GM23248 (cell line): Measurements from ENCODE around the gene SYNE1. TPM values are rescaled to one million over a fixed set of nuclear protein-coding genes. Genes with fewer than 3 reads are reported as not detected.

Source experiments
- DNase-seq: peaks from one replicate; pipeline ENCODE4 v3.0.0-alpha.2; 2015
- H2AFZ ChIP-seq: fragments of 200-600 bp; sonication (generic); 2 replicates; pipeline ENCODE4 v1.6.1; 2016; ENCODE audit warnings: antibody characterized with exemption
- H3F3A ChIP-seq: fragments of 200-600 bp; sonication (generic); 2 replicates; pipeline ENCODE4 v1.6.1; 2016; ENCODE audit warnings: mild to moderate bottlenecking, antibody characterized with exemption, mixed run types; ENCODE audit not compliant: insufficient read depth
- H3K27ac ChIP-seq: fragments of 200-600 bp; sonication (generic); 2 replicates; pipeline ENCODE4 v1.5.1; 2016; ENCODE audit warnings: mild to moderate bottlenecking
- H3K27me3 ChIP-seq: fragments of 200-600 bp; sonication (generic); replicated peaks from 2 replicates; pipeline ENCODE4 v1.6.1; 2016; ENCODE audit warnings: mild to moderate bottlenecking; ENCODE audit not compliant: insufficient read depth
- H3K36me3 ChIP-seq: fragments of 200-600 bp; sonication (generic); 2 replicates; pipeline ENCODE4 v1.6.1; 2016; ENCODE audit warnings: low read depth, mild to moderate bottlenecking
- H3K4me1 ChIP-seq: fragments of 200-600 bp; sonication (generic); 2 replicates; pipeline ENCODE4 v1.6.1; 2016; ENCODE audit warnings: mild to moderate bottlenecking; ENCODE audit not compliant: insufficient read depth
- H3K4me2 ChIP-seq: fragments of 200-600 bp; sonication (generic); one replicate; pipeline ENCODE4 v1.6.1; 2016; ENCODE audit warnings: mild to moderate bottlenecking; ENCODE audit not compliant: unreplicated experiment
- H3K4me3 ChIP-seq: fragments of 200-600 bp; sonication (generic); 2 replicates; pipeline ENCODE4 v1.5.1; 2016; ENCODE audit warnings: mild to moderate bottlenecking
- H3K79me2 ChIP-seq: fragments of 200-600 bp; sonication (generic); 2 replicates; pipeline ENCODE4 v1.6.1; 2016; ENCODE audit warnings: mild to moderate bottlenecking; ENCODE audit not compliant: insufficient read depth
- H3K9ac ChIP-seq: fragments of 200-600 bp; sonication (generic); 2 replicates; pipeline ENCODE4 v1.6.1; 2016; ENCODE audit warnings: mild to moderate bottlenecking
- H3K9me2 ChIP-seq: fragments of 200-600 bp; sonication (generic); 2 replicates; pipeline ENCODE4 v1.6.1; 2016; ENCODE audit warnings: mixed run types, mild to moderate bottlenecking, moderate library complexity; ENCODE audit not compliant: insufficient read depth
- H3K9me3 ChIP-seq: fragments of 200-600 bp; sonication (generic); one replicate; pipeline ENCODE4 v1.6.1; 2017; ENCODE audit warnings: low read depth
- H4K20me1 ChIP-seq: fragments of 200-600 bp; sonication (generic); 2 replicates; pipeline ENCODE4 v1.6.0; 2016; ENCODE audit not compliant: insufficient read depth
- EZH2 ChIP-seq: fragments of 200-600 bp; sonication (generic); IDR thresholded peaks from 2 replicates; pipeline ENCODE4 v1.6.1; 2018; ENCODE audit warnings: antibody characterized with exemption, mild to moderate bottlenecking; ENCODE audit not compliant: insufficient read depth, poor library complexity, severe bottlenecking
- EZH2phosphoT487 ChIP-seq: fragments of 200-600 bp; sonication (generic); IDR thresholded peaks from 2 replicates; pipeline ENCODE4 v1.6.1; 2018; ENCODE audit warnings: antibody characterized with exemption, moderate library complexity, mild to moderate bottlenecking, low read depth; ENCODE audit not compliant: insufficient read depth
- WGBS, 2 experiments: methylation state at CpG; one replicate each; pipeline ENCODE4 v1.1.6; 2015 to 2017; ENCODE audit warnings: low lambda C conversion rate in 2 of 2, low coverage in 1 of 2; ENCODE audit errors: missing lambda C conversion rate in 2 of 2; 5-methylcytosine and 5-hydroxymethylcytosine counted together
- in situ Hi-C: fragments of 300-500 bp; cut with MboI; formaldehyde crosslinking; loops from 2 replicates; pipeline ENCODE4 v1.15.0; 2020
- polyA plus RNA-seq: library from polyadenylated mRNA; unstranded; fragments of >200 nt; fragmentation: Nextera tagmentation; extraction: Ambion mirVana; gene quantifications from 2 replicates; pipeline ENCODE4 v1.2.1, GENCODE V29; 2016
- total RNA-seq: library from RNA; depleted of rRNA; stranded (reverse); fragments of >200 nt; shearing (Covaris generic); gene quantifications from 2 replicates; pipeline ENCODE4 v1.2.3, GENCODE V29; 2014

Gene SYNE1
- total and polyA plus RNA-seq, 2 experiments from 2014 or later, result 29.2 to 95.4 TPM

DNA sequence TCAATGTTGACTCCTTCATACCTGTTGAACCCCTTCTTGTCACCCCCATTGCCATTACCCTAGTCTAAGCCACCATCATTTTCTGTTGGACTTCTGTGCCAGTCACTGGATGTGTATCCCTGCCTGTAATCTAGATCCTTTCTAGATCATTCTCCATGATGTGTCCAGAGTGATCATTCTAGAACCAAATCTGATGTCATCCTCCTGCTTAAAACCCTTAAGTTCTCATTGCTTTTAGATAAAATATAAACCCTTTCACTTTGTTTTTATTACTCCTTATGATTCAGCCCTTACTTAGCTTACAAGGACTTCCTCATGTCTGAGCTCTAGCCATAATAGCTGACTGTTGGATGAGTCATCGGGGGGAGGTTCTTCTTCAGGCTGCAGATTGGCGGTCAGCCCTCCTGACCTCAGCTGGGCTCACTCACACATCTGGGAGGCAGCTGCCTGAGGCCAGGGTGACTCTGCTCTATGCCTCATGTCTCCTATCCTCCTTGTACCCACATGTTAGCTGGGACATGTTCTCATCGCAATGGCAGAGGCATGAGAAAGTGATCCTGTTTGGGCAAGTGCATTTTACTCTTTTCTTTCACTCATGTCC is 542.1 kb downstream of the SYNE1 start:
- Histone ChIP-seq H3F3A (peaks cover 76% of the 10 kb centered on the region), H3K9ac (no peak overlapping the region), H3K27me3 (no peaks in the 10 kb centered on the region), H3K27ac (peak overlapping the region; percentile 65), H3K4me3 (no peak overlapping the region), H3K36me3 (no peaks in the 10 kb centered on the region), H3K4me1 (peaks cover 61% of the 10 kb centered on the region), H3K9me3 (no peaks in the 10 kb centered on the region), H3K9me2 (no peaks in the 10 kb centered on the region), H3K79me2 (no peaks in the 10 kb centered on the region), H3K4me2 (no peak overlapping the region), H2AFZ (no peak overlapping the region), H4K20me1 (no peaks in the 10 kb centered on the region)
- no peak for TF ChIP-seq EZH2
- TF ChIP-seq EZH2phosphoT487, result no peak
- 0 to 9% methylated on average over 3 of the region's 3 CpGs for WGBS, 2 experiments
- in situ Hi-C loops, result no loop called here
- peak; percentile 99 for DNase-seq

- H3K27ac ChIP-seq, result no peak overlapping the region
- no peaks in the 10 kb centered on the region for H3K27me3 ChIP-seq
- H4K20me1 ChIP-seq, result no peaks in the 10 kb centered on the region
- no peak overlapping the region for H3K9ac ChIP-seq
- H3K4me3 ChIP-seq, result no peak overlapping the region
- no peak overlapping the region for H3K4me2 ChIP-seq
- H3K9me3 ChIP-seq, result no peaks in the 10 kb centered on the region
- no peaks in the 10 kb centered on the region for H3K79me2 ChIP-seq
- peaks cover 72% of the 10 kb centered on the region for H3F3A ChIP-seq
- in situ Hi-C loops, result no loop called here
- no peak for TF ChIP-seq EZH2
- no peak for TF ChIP-seq EZH2phosphoT487
- no peak for DNase-seq
- H3K9me2 ChIP-seq, result no peaks in the 10 kb centered on the region
- no peak overlapping the region for H2AFZ ChIP-seq
- peaks cover 59% of the 10 kb centered on the region for H3K4me1 ChIP-seq
- H3K36me3 ChIP-seq, result no peaks in the 10 kb centered on the region
- WGBS, 2 experiments, result 97 to 99% methylated on average over 4 of the region's 4 CpGs
Measured at GRCh38 chr6:152094276-152094675, 542.9 kb downstream of the SYNE1 start.

- in situ Hi-C loops, result no loop called here
- TF ChIP-seq EZH2 (no peak), EZH2phosphoT487 (no peak)
Measured at GRCh38 chr6:152093711-152094110, 543.5 kb downstream of the SYNE1 start.

DNA sequence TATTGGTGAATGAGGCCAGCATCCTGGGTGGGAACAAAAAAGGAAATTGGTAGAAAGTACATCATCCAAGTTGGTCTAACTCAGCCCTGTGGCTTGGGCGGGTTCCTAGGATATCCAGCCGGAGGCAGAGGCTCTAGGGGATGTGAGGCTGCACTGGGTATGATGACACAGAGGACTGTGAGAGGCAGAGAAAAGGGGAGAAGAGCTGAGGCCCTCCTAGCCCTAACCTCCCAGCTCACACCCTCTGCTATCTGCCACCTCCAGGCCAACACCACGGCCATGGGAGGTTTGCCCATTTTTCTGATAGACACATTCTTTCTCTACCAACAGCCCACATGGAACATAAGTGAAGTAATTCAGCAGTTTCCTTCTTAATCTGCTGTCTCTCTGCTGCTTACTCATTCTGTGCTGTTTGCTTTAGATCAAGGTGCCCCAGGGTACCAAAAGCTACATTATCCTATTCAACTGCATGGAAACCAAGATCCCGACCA is 545.3 kb downstream of the SYNE1 start:
- in situ Hi-C loops, result no loop called here
- 23 to 27% methylated on average over 4 of the region's 4 CpGs for WGBS, 2 experiments
- 0 out of 2 replicates have a peak overlapping the region, but pooled peaks have one; percentile 3 for H3K9ac ChIP-seq
- peaks cover 59% of the 10 kb centered on the region for H3K4me1 ChIP-seq
- no peak for TF ChIP-seq EZH2phosphoT487
- TF ChIP-seq EZH2, result no peak
- H4K20me1 ChIP-seq, result no peaks in the 10 kb centered on the region
- H3F3A ChIP-seq, result peaks cover 60% of the 10 kb centered on the region
- no peaks in the 10 kb centered on the region for H3K36me3 ChIP-seq
- H3K4me3 ChIP-seq, result no peak overlapping the region
- peak overlapping the region; percentile 58 for H3K27ac ChIP-seq
- H3K27me3 ChIP-seq, result no peaks in the 10 kb centered on the region
- H3K9me3 ChIP-seq, result no peaks in the 10 kb centered on the region
- peak overlapping the region; percentile 32 for H3K4me2 ChIP-seq
- no peaks in the 10 kb centered on the region for H3K79me2 ChIP-seq
- no peaks in the 10 kb centered on the region for H3K9me2 ChIP-seq
- peak; percentile 88 for DNase-seq
- H2AFZ ChIP-seq, result peak overlapping the region; percentile 28; the same call in 1 of the 2 replicates

More at GRCh38 chr6:152093711-152094110, 543.5 kb downstream of the SYNE1 start:
- Histone ChIP-seq H3K79me2 (no peaks in the 10 kb centered on the region), H3F3A (peaks cover 72% of the 10 kb centered on the region), H3K27ac (no peak overlapping the region), H3K9me2 (no peaks in the 10 kb centered on the region), H3K4me2 (no peak overlapping the region), H4K20me1 (no peaks in the 10 kb centered on the region), H3K4me1 (peaks cover 59% of the 10 kb centered on the region), H3K36me3 (no peaks in the 10 kb centered on the region), H3K9ac (no peak overlapping the region), H3K27me3 (no peaks in the 10 kb centered on the region), H3K9me3 (no peaks in the 10 kb centered on the region), H3K4me3 (no peak overlapping the region), H2AFZ (no peak overlapping the region)
- WGBS, 2 experiments, result 84 to 86% methylated on average over 6 of the region's 6 CpGs
- DNase-seq, result no peak
